Activated gamma-delta T cell treated with Interleukin-2 at 50 U/mL for 16 hours (primary cell): ENCODE results near the gene CCT7.

ENCODE experiments used
- DNase-seq: peaks from one replicate; pipeline ENCODE4 v3.0.0-alpha.2; 2020

Gene CCT7

GRCh38 chr2:73227086-73227485, 7.0 kb upstream of the CCT7 start:
- no peak for DNase-seq

- no peak for DNase-seq
Observed at GRCh38 chr2:73228631-73229030, 5.5 kb upstream of the CCT7 start.

- peak; percentile 26 for DNase-seq
Observed at GRCh38 chr2:73232403-73233153, 1.5 kb upstream of the CCT7 start.

GRCh38 chr2:73233154-73233931, 765 bp upstream of the CCT7 start, which contains the start of gene PRADC1:
PRADC1 (minus strand) TSS chr2:73233239; CDS start chr2:73233160, 79 bp downstream.
- DNase-seq: peak; percentile 94

- DNase-seq: no peak
Observed at GRCh38 chr2:73235315-73236028, 1.4 kb downstream of the CCT7 start.

- DNase-seq: no peak
Observed at GRCh38 chr2:73237168-73237567, 3.1 kb downstream of the CCT7 start.

- no peak for DNase-seq
Observed at GRCh38 chr2:73238149-73238548, 4.0 kb downstream of the CCT7 start.

GRCh38 chr2:73238976-73239375, 4.9 kb downstream of the CCT7 start:
- no peak for DNase-seq

- no peak for DNase-seq
Observed at GRCh38 chr2:73239776-73240175, 5.7 kb downstream of the CCT7 start.

GRCh38 chr2:73243884-73244570, 9.9 kb downstream of the CCT7 start:
- DNase-seq: no peak

GRCh38 chr2:73244580-73244979, 10.5 kb downstream of the CCT7 start:
- DNase-seq: no peak

- DNase-seq: no peak
Observed at GRCh38 chr2:73246850-73247249, 12.7 kb downstream of the CCT7 start.

- no peak for DNase-seq
Observed at GRCh38 chr2:73249636-73250035, 15.5 kb downstream of the CCT7 start.

- DNase-seq: no peak
Observed at GRCh38 chr2:73250872-73251846, 17.1 kb downstream of the CCT7 start.

- no peak for DNase-seq
Observed at GRCh38 chr2:73252238-73253027, 18.3 kb downstream of the CCT7 start.

GRCh38 chr2:73253400-73253799, 19.3 kb downstream of the CCT7 start:
- DNase-seq: no peak

GRCh38 chr2:73253901-73254300, 19.8 kb downstream of the CCT7 start:
- no peak for DNase-seq

GRCh38 chr2:73254343-73255006, 20.4 kb downstream of the CCT7 start:
- no peak for DNase-seq

- DNase-seq: no peak
Observed at GRCh38 chr2:73255007-73255644, 21.0 kb downstream of the CCT7 start.
